ENCODE measurements around the gene GNG13.

The GNG13 gene

GRCh38 chr16:813204-813915 is 12.8 kb upstream of the GNG13 start:
- peak; percentile 24 for DNase-seq

GRCh38 chr16:808085-808386 is 7.5 kb upstream of the GNG13 start:
- no peak for DNase-seq

- DNase-seq, result peak; percentile 90
These were observed 7.0 kb upstream of the GNG13 start for GRCh38 chr16:807347-808084.

- no peak for DNase-seq
These were observed 4.9 kb upstream of the GNG13 start for GRCh38 chr16:805474-805873.

GRCh38 chr16:804193-805048 is 3.9 kb upstream of the GNG13 start:
- DNase-seq, result no peak

- DNase-seq, result no peak
These were observed 3.2 kb upstream of the GNG13 start for GRCh38 chr16:803754-804080.

GRCh38 chr16:802914-803753 is 2.6 kb upstream of the GNG13 start:
- no peak for DNase-seq

- DNase-seq, result no peak
These were observed 1.9 kb upstream of the GNG13 start for GRCh38 chr16:802461-802860.

- DNase-seq, result no peak
These were observed 1.2 kb upstream of the GNG13 start for GRCh38 chr16:801584-802363.

- DNase-seq, result no peak
These were observed 439 bp upstream of the GNG13 start for GRCh38 chr16:800834-801511.

GRCh38 chr16:799111-799947 is 1.2 kb downstream of the GNG13 start:
- DNase-seq, result no peak

- no peak for DNase-seq
These were observed 1.9 kb downstream of the GNG13 start for GRCh38 chr16:798666-799065.

GRCh38 chr16:797686-798085 is 2.8 kb downstream of the GNG13 start:
- DNase-seq, result no peak

GRCh38 chr16:797120-797420 is 3.5 kb downstream of the GNG13 start:
- DNase-seq, result no peak

- no peak for DNase-seq
These were observed 4.0 kb downstream of the GNG13 start for GRCh38 chr16:796296-797119.

- no peak for DNase-seq
These were observed 4.8 kb downstream of the GNG13 start for GRCh38 chr16:795580-796229.

GRCh38 chr16:794853-795466 is 5.6 kb downstream of the GNG13 start:
- DNase-seq, result no peak

- DNase-seq, result no peak
These were observed 6.3 kb downstream of the GNG13 start for GRCh38 chr16:794091-794822.
